ENCODE results near the gene EPB41L5. TPM values are rescaled to one million over a fixed set of nuclear protein-coding genes. Genes with fewer than 3 reads are reported as not detected.

EPB41L5 gene
- total and polyA plus RNA-seq, 9 of the 15 experiments (the other 6 are each of a cell fraction or from before 2014, with no cell fraction given): 2.3 to 14.1 (median 8.2) TPM

DNA sequence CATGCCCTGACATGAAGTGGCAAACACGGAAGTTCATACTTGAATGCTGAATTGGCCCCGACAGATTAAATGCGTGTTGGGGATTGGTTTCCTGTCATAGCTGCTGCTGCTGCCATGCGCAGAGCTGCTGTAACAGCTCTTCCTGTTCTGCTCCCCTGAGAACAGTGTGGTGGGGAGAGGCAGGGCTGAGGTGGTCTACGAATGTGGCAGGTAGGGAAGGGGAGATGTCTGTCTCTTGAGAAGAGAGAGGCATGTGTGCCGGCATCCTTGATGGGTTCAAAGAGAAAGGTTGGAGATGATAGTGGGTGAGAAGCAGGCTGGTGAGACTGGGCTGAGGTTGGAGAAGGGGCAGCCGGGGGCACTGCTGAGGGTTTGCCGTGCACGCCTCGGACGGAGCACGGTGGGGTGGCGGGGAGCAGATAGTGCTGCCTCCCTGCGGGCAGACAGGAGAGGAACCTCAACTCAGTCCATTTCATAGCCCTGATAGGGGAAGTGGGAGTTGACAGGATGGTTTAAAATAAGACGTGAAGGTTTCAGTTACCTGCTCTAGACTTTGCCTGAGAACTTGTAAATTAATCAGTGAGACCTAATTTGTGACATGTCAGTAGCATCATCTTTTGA is 164.2 kb downstream of the EPB41L5 start (continued):
- no peak for TF ChIP-seq DPF2 (IDR thresholded peaks at IDR 0.05)
- TF ChIP-seq SMC3 (conservative IDR thresholded peaks at IDR 0.05; ENCODE audit: insufficient read depth, low read depth, low read length): peak; percentile 49; the same call in 1 of the 2 replicates
- TF ChIP-seq NRF1 (conservative IDR thresholded peaks at IDR 0.05 in 1 of 2, IDR thresholded peaks at IDR 0.05 in 1 of 2): peak; percentile 19 to 22; a peak in 2 of 4 replicates
- TF ChIP-seq TCFL5 (CRISPR knock-in tag; conservative IDR thresholded peaks at IDR 0.05): no peak
- TF ChIP-seq NR4A1 (CRISPR knock-in tag; IDR thresholded peaks at IDR 0.05): no peak
- TF ChIP-seq NR4A1 (tag; IDR thresholded peaks at IDR 0.05): no peak
- TF ChIP-seq ZNF41 (CRISPR knock-in tag; conservative IDR thresholded peaks at IDR 0.05): no peak
- TF ChIP-seq POU5F1 (IDR thresholded peaks at IDR 0.05; ENCODE audit: borderline replicate concordance, low read depth, low read length, partially characterized antibody): no peak
- TF ChIP-seq, protein P1, sequence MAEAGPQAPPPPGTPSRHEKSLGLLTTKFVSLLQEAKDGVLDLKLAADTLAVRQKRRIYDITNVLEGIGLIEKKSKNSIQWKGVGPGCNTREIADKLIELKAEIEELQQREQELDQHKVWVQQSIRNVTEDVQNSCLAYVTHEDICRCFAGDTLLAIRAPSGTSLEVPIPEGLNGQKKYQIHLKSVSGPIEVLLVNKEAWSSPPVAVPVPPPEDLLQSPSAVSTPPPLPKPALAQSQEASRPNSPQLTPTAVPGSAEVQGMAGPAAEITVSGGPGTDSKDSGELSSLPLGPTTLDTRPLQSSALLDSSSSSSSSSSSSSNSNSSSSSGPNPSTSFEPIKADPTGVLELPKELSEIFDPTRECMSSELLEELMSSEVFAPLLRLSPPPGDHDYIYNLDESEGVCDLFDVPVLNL (CRISPR knock-in tag; IDR thresholded peaks at IDR 0.05; ENCODE audit: low read depth): no peak
- TF ChIP-seq ZNF3 (CRISPR knock-in tag; IDR thresholded peaks at IDR 0.05): no peak
- no peak for TF ChIP-seq NFE2 (IDR thresholded peaks at IDR 0.05; ENCODE audit: low read depth)
- peak in 1 of 3 experiments; percentile 8 for TF ChIP-seq YY1 (IDR thresholded peaks at IDR 0.05; ENCODE audit: borderline replicate concordance in 1 of 3, control insufficient read depth in 1 of 3, extremely low read depth in 1 of 3, insufficient read depth in 3 of 3, insufficient read length in 1 of 3, insufficient replicate concordance in 2 of 3, low read depth in 1 of 3, low read length in 2 of 3)
- no peak for TF ChIP-seq FIP1L1 (IDR thresholded peaks at IDR 0.05; ENCODE audit: low read depth, low read length, poor library complexity, severe bottlenecking)
- no peak for TF ChIP-seq HMGN3 (IDR thresholded peaks at IDR 0.05; ENCODE audit: borderline replicate concordance, extremely low read depth, insufficient read length, low read depth, low read length)
- TF ChIP-seq PHB2 (IDR thresholded peaks at IDR 0.05; ENCODE audit: low read depth): no peak
- TF ChIP-seq ZC3H11A (IDR thresholded peaks at IDR 0.05; ENCODE audit: low read depth, low read length): no peak
- TF ChIP-seq DMBX1 (CRISPR knock-in tag; IDR thresholded peaks at IDR 0.05; ENCODE audit: borderline replicate concordance): no peak
- TF ChIP-seq ZNF586 (CRISPR knock-in tag; conservative IDR thresholded peaks at IDR 0.05): no peak
- TF ChIP-seq POLR2G (IDR thresholded peaks at IDR 0.05; ENCODE audit: low read depth, low read length): no peak
- no peak for TF ChIP-seq XRCC3 (IDR thresholded peaks at IDR 0.05)
- TF ChIP-seq ZKSCAN8 (CRISPR knock-in tag; IDR thresholded peaks at IDR 0.05): no peak
- TF ChIP-seq E2F3 (CRISPR knock-in tag; IDR thresholded peaks at IDR 0.05): no peak
- TF ChIP-seq RB1 (IDR thresholded peaks at IDR 0.05; ENCODE audit: low read depth): 0 out of 2 replicates have a peak, but pooled peaks have one; percentile 3
- no peak for TF ChIP-seq ZNF239 (CRISPR knock-in tag; IDR thresholded peaks at IDR 0.05)
- no peak for TF ChIP-seq ZNF57 (CRISPR knock-in tag; IDR thresholded peaks at IDR 0.05)
- TF ChIP-seq RAD21 (CRISPR knock-in tag; conservative IDR thresholded peaks at IDR 0.05 in 1 of 2, IDR thresholded peaks at IDR 0.05 in 1 of 2): peak; percentile 36 to 63; a peak in 3 of 4 replicates
- no peak for TF ChIP-seq FOXK2 (conservative IDR thresholded peaks at IDR 0.05 in 1 of 2, IDR thresholded peaks at IDR 0.05 in 1 of 2; ENCODE audit: low read depth in 2 of 2)
- no peak for TF ChIP-seq MTA3 (IDR thresholded peaks at IDR 0.05; ENCODE audit: borderline replicate concordance)
- TF ChIP-seq FOXJ3 (CRISPR knock-in tag; IDR thresholded peaks at IDR 0.05): no peak
